CD4-positive, alpha-beta T cell (primary cell): ENCODE measurements around the gene SCRG1. TPM values are rescaled to one million over a fixed set of nuclear protein-coding genes. Genes with fewer than 3 reads are reported as not detected.

ENCODE experiments used
- ATAC-seq: fragments of 200-7000 bp; cut with Tn5 transposase; one replicate; pipeline ENCODE4 v1.10.0; 2022; ENCODE audit warnings: mild to moderate bottlenecking; ENCODE audit not compliant: poor library complexity
- CTCF ChIA-PET: fragments of 350-600 bp; sonication (Branson Sonifier 250); formaldehyde crosslinking; loops from one replicate; lab custom pipeline; 2021; ENCODE audit warnings: antibody characterized with exemption, inconsistent platforms; lab: Charles Lee
- POLR2A ChIA-PET: fragments of 350-600 bp; sonication (Branson Sonifier 250); formaldehyde crosslinking; loops from one replicate; lab custom pipeline; 2021; ENCODE audit warnings: antibody characterized with exemption, inconsistent platforms; lab: Charles Lee
- DNase-seq, 14 experiments: peaks; one replicate each; pipeline ENCODE4 v3.0.0-alpha.2; 2013 to 2020; ENCODE audit warnings: mixed read lengths in 2 of 14
- H3K27ac ChIP-seq, 2 donors: one replicate each; pipeline versions ENCODE4 v1.5.1 to v1.7.0; 2013; ENCODE audit warnings: low read length in 2 of 2, low read depth in 1 of 2, mild to moderate bottlenecking in 1 of 2
- H3K27me3 ChIP-seq, 2 experiments: 1 replicate in 1 of 2; 2 replicates in 1 of 2; pipeline versions ENCODE4 v1.6.1 to v1.7.0; 2013; ENCODE audit warnings: low read length in 2 of 2, control low read depth in 1 of 2, mild to moderate bottlenecking in 1 of 2, moderate library complexity in 1 of 2; ENCODE audit not compliant: insufficient read depth in 2 of 2, control insufficient read depth in 1 of 2
- H3K36me3 ChIP-seq: one replicate; pipeline ENCODE4 v1.6.1; 2013; ENCODE audit warnings: low read length, control low read depth; ENCODE audit not compliant: insufficient read depth
- H3K4me1 ChIP-seq: one replicate; pipeline ENCODE4 v1.6.1; 2013; ENCODE audit warnings: low read length, control low read depth; ENCODE audit not compliant: insufficient read depth
- H3K4me3 ChIP-seq: one replicate; pipeline ENCODE4 v1.5.1; 2013; ENCODE audit warnings: mild to moderate bottlenecking, low read length, moderate library complexity
- H3K9me3 ChIP-seq, 2 experiments: 1 replicate in 1 of 2; 2 replicates in 1 of 2; pipeline versions ENCODE4 v1.6.1 to v1.7.0; 2013; ENCODE audit warnings: low read length in 2 of 2, mild to moderate bottlenecking in 2 of 2, control low read depth in 1 of 2, moderate library complexity in 1 of 2; ENCODE audit not compliant: control insufficient read depth in 1 of 2, insufficient read depth in 1 of 2
- H3K27ac Mint-ChIP-seq: one replicate; pipeline ENCODE4 v1.8.0; 2020; ENCODE audit warnings: mixed read lengths
- H3K27me3 Mint-ChIP-seq: one replicate; pipeline ENCODE4 v1.8.0; 2021; ENCODE audit warnings: mixed read lengths
- H3K36me3 Mint-ChIP-seq: one replicate; pipeline ENCODE4 v1.8.0; 2021; ENCODE audit warnings: low read depth, mixed read lengths
- H3K4me1 Mint-ChIP-seq: one replicate; pipeline ENCODE4 v1.8.0; 2021; ENCODE audit warnings: low read depth, mixed read lengths
- H3K4me3 Mint-ChIP-seq: one replicate; pipeline ENCODE4 v1.8.0; 2020; ENCODE audit warnings: mild to moderate bottlenecking, mixed read lengths
- H3K9me3 Mint-ChIP-seq: one replicate; pipeline ENCODE4 v1.8.0; 2020; ENCODE audit warnings: mixed read lengths
- intact Hi-C, 2 experiments: fragments of 100-400 bp; cut with DNase I in 1 of 2; cut with micrococcal nuclease in 1 of 2; formaldehyde crosslinking; loops; one replicate each; pipeline versions ENCODE4 v1.15.1 to v1.9.0; 2023 to 2025; cut with DNase I, micrococcal nuclease
- total RNA-seq, 174 experiments: library from RNA in 2 of 174; stranded (reverse) in 2 of 174; gene quantifications; one replicate each; pipeline ENCODE4 v1.2.3 and lab custom pipeline; 2021 to 2026
- TF ChIP-seq, protein P1 (sequence below): fragments of 200-600 bp; IDR thresholded peaks from one replicate; pipeline ENCODE4 v1.8.0; 2022; ENCODE audit warnings: antibody characterized with exemption, mild to moderate bottlenecking

Gene SCRG1
- total RNA-seq, 2 experiments from 2014 or later: not detected

DNA sequence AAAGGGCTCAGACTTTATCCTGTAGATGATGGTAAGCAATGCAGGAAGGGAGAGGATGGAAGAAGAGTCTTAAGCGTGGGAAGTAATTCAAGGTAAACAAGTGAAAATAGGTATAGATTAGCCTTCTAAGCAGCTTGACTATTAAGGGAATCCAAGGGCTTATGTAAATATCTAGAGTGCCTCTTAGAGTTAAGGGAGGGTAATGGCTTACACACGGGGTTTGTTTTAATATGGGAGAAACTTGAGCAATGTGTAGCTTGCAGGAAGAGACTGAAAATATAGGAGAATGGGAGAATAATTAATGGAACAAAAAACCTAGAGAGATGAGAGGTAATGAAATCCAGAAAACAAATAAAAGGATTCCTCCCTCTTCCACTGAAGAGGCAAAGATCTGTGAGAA, 41.0 kb downstream of the SCRG1 start:
- H3K27ac Mint-ChIP-seq: no peak overlapping the region
- POLR2A ChIA-PET: no interaction called here
- intact Hi-C loops: loop anchor here in 1 of 2 experiments (2.0 kb wide), 1 partner anchor 15 kb away; no protein-coding TSS in a partner anchor
- ATAC-seq: no peak
- no peak overlapping the region for H3K4me3 Mint-ChIP-seq
- TF ChIP-seq, protein P1, sequence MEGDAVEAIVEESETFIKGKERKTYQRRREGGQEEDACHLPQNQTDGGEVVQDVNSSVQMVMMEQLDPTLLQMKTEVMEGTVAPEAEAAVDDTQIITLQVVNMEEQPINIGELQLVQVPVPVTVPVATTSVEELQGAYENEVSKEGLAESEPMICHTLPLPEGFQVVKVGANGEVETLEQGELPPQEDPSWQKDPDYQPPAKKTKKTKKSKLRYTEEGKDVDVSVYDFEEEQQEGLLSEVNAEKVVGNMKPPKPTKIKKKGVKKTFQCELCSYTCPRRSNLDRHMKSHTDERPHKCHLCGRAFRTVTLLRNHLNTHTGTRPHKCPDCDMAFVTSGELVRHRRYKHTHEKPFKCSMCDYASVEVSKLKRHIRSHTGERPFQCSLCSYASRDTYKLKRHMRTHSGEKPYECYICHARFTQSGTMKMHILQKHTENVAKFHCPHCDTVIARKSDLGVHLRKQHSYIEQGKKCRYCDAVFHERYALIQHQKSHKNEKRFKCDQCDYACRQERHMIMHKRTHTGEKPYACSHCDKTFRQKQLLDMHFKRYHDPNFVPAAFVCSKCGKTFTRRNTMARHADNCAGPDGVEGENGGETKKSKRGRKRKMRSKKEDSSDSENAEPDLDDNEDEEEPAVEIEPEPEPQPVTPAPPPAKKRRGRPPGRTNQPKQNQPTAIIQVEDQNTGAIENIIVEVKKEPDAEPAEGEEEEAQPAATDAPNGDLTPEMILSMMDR: no peak
- no peaks in the 10 kb centered on the region for H3K9me3 Mint-ChIP-seq
- no peak overlapping the region for H3K4me3 ChIP-seq
- no peaks in the 10 kb centered on the region for H3K27me3 Mint-ChIP-seq
- H3K4me1 ChIP-seq: no peaks in the 10 kb centered on the region
- no peaks in the 10 kb centered on the region for H3K27me3 ChIP-seq
- CTCF ChIA-PET: interaction anchor here (1.1 kb wide), 1 partner anchor 39 kb away, joined by 3 read pairs; no protein-coding TSS in a partner anchor
- DNase-seq: no peak
- no peak overlapping the region for H3K27ac ChIP-seq
- H3K9me3 ChIP-seq: no peaks in the 10 kb centered on the region
- H3K36me3 ChIP-seq: no peaks in the 10 kb centered on the region
- H3K4me1 Mint-ChIP-seq: no peaks in the 10 kb centered on the region
- H3K36me3 Mint-ChIP-seq: no peaks in the 10 kb centered on the region

DNA sequence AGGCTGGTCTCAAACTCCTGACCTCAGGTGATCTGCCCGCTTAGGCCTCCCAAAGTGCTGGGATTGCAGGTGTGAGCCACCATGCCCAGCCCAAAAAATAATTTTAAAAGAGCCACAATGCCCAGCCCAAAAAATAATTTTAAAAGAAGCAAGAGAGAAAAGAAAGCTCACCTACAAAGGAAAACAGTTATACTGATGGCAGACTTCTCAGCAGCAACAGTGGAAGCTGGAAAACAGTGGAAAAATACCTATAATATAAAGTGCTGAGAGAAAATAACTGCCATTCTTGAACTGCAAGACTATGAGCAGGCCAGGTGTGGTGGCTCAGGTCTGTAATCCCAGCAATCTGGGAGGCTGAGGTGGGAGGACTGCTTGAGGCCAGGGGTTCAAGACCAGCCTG, 51.4 kb downstream of the SCRG1 start:
- TF ChIP-seq, protein P1: no peak
- Histone ChIP-seq H3K36me3 (no peaks in the 10 kb centered on the region), H3K9me3 (peaks cover 0 to 3% of the 10 kb centered on the region in 2 experiments), H3K27me3 (no peaks in the 10 kb centered on the region), H3K4me3 (no peak overlapping the region), H3K4me1 (no peaks in the 10 kb centered on the region), H3K27ac (no peak overlapping the region)
- Mint-ChIP-seq H3K4me1 (no peaks in the 10 kb centered on the region), H3K27me3 (peaks cover 4% of the 10 kb centered on the region), H3K4me3 (no peak overlapping the region), H3K27ac (no peak overlapping the region), H3K9me3 (no peaks in the 10 kb centered on the region), H3K36me3 (no peaks in the 10 kb centered on the region)
- DNase-seq: no peak
- no peak for ATAC-seq
- CTCF ChIA-PET: interaction anchor here (1.1 kb wide), 1 partner anchor 9 kb away, joined by 3 read pairs; no protein-coding TSS in a partner anchor
- POLR2A ChIA-PET: interaction anchor here (3.5 kb wide), 1 partner anchor 13 kb away, joined by 20 read pairs; the partner anchor contains the start of gene HMGB2
- intact Hi-C loops: no loop called here

DNA sequence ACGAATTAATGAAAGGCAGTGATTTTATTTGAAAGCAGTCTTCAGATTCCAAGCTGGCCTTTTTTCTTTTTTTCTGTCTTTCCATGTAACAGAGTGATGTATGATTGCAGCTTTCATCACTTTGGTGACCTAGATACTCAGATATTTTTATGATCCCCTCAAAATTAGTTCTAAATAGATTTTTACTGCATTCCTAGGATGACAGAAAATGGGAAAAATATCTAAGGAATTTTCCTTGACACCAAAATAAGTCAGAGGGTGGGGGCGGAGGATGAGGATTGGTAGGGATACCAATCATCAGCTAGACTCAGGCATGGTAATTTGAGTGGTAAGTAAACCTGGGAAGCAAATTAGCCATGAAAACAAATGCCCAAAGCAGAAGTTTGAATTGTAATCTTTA, 52.8 kb downstream of the SCRG1 start:
- H3K27me3 Mint-ChIP-seq: peaks cover 4% of the 10 kb centered on the region
- no peaks in the 10 kb centered on the region for H3K36me3 Mint-ChIP-seq
- H3K27me3 ChIP-seq: no peaks in the 10 kb centered on the region
- no peaks in the 10 kb centered on the region for H3K4me1 ChIP-seq
- no peaks in the 10 kb centered on the region for H3K4me1 Mint-ChIP-seq
- no peak for ATAC-seq
- no peak for DNase-seq
- H3K36me3 ChIP-seq: no peaks in the 10 kb centered on the region
- TF ChIP-seq, protein P1: no peak
- H3K27ac Mint-ChIP-seq: no peak overlapping the region
- no peak overlapping the region for H3K4me3 Mint-ChIP-seq
- H3K9me3 ChIP-seq: peaks cover 0 to 3% of the 10 kb centered on the region in 2 experiments
- H3K4me3 ChIP-seq: no peak overlapping the region
- POLR2A ChIA-PET: interaction anchor here (1.3 to 3.5 kb wide), 2 partner anchors 12 to 25 kb away, joined by 4 to 20 read pairs; partner anchors contain the start of genes HMGB2 and SAP30
- intact Hi-C loops: no loop called here
- no peak overlapping the region for H3K27ac ChIP-seq
- CTCF ChIA-PET: no interaction called here
- no peaks in the 10 kb centered on the region for H3K9me3 Mint-ChIP-seq
